Rectal smooth muscle tissue (tissue), 1 donor: ENCODE measurements around the gene SMURF2.
A peak's percentile ranks its signal among the peaks of the same experiment; 100 is the strongest.

ENCODE experiments used
- H3K27ac ChIP-seq: one replicate; pipeline ENCODE4 v1.7.0; 2013; ENCODE audit warnings: low read depth, low read length, inconsistent platforms
- H3K27me3 ChIP-seq: one replicate; pipeline ENCODE4 v1.7.0; 2013; ENCODE audit warnings: low read length; ENCODE audit not compliant: control insufficient read depth, insufficient read depth
- H3K36me3 ChIP-seq: one replicate; pipeline ENCODE4 v1.7.0; 2013; ENCODE audit warnings: low read length; ENCODE audit not compliant: control insufficient read depth, insufficient read depth
- H3K4me1 ChIP-seq: one replicate; pipeline ENCODE4 v1.7.0; 2013; ENCODE audit warnings: low read length; ENCODE audit not compliant: control insufficient read depth, insufficient read depth
- H3K4me3 ChIP-seq: one replicate; pipeline ENCODE4 v1.7.0; 2013; ENCODE audit warnings: low read length
- H3K9ac ChIP-seq: one replicate; pipeline ENCODE4 v1.7.0; 2013; ENCODE audit warnings: low read length

Gene SMURF2

DNA sequence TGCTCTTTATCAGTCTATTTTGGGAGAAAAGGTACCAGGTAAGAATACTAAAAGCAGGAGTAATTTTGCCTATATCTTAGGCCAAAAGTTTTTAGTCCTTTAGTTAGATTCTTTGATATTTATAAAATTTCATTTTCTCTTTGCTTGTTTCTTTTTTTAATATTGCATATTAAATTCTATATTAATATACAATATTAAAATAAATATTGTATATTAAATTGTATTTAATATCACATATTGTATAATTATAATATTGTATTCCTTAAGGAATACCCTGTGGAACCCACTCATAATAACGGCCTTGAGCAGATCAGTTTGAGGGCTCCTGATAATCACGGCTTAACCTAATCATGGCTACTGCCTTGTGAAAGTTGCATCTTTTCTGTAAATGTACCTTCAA lies 153.4 kb downstream of the SMURF2 start:
- H3K9ac ChIP-seq, result no peak overlapping the region
- H3K27ac ChIP-seq, result no peak overlapping the region
- peaks cover 26% of the 10 kb centered on the region for H3K4me1 ChIP-seq
- H3K36me3 ChIP-seq, result peaks cover 14% of the 10 kb centered on the region
- H3K4me3 ChIP-seq, result no peak overlapping the region
- H3K27me3 ChIP-seq, result no peaks in the 10 kb centered on the region

DNA sequence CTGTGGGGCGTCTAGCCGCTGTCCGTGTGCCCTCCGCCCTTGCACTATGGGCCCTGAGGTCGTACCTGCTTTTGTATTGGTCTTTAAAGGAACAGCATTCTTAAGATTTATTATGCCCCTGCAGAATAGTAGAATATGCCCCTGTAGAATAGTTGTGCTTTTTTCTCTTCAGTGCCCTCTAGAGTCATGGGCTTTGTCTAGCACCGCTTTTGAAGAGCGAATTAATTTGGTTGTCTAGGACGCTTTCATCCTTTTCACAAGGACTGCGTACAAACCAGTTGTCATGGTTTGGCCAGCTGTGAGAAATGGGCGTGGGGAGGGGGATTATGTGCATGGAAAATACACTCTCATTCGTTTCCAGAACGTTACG lies 154.7 kb downstream of the SMURF2 start:
- Histone ChIP-seq H3K27me3 (no peaks in the 10 kb centered on the region), H3K27ac (peak overlapping the region; percentile 99), H3K4me1 (peaks cover 39% of the 10 kb centered on the region), H3K9ac (peak overlapping the region; percentile 91), H3K36me3 (peaks cover 27% of the 10 kb centered on the region), H3K4me3 (peak overlapping the region; percentile 92)

DNA sequence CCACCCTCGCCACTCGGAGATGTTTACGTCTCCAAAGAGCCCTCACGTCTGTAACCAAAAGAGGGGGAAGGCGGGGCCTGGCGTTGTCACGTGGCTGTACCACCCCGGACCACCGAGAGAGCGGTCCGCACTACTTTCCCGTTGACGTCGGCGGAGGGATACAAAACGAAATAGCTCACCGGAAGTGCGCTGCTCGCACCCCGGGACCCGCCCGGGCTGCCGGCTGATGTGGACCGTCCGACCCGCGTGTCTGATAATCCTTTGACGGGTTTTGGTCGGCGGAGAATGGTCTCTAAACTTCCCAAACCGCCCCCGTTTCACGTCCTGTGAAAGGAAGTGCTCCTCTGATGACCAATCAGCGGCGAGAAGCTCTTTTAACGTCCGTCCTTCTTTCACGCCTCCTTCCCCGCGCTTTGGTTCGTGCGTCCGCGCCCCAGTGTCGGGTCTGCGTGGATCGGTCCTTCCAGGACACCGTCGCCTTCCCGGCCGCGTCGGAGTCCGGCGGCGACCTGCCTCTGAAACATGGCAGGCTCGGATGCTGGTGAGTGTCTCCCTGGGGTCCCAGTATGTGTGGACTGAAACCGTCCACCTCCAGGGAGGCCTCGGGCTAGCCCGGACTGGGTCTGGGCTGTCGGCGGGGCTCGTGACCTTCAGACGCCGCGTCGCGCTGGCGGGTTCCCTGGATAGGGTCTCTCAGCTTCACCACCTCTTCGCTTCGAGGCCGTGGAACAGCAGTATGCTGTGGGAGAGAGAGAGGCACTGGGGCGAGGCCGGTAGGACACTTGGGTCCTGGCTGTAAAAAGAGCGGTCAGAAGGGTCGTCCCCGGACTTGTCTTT lies 155.3 kb downstream of the SMURF2 start, which contains the start of gene CEP95:
TSS of gene CEP95 (plus strand) at position 402 of the 837 bp plus-strand sequence. CDS start at position 523, 121 bp downstream.
- H3K4me1 ChIP-seq, result peaks cover 42% of the 10 kb centered on the region
- peak within 1 kb of the TSS; percentile 92 for H3K4me3 ChIP-seq
- peaks cover 29% of the 10 kb centered on the region for H3K36me3 ChIP-seq
- peak within 1 kb of the TSS; percentile 99 for H3K27ac ChIP-seq
- no peaks in the 10 kb centered on the region for H3K27me3 ChIP-seq
- H3K9ac ChIP-seq, result peak within 1 kb of the TSS; percentile 97

DNA sequence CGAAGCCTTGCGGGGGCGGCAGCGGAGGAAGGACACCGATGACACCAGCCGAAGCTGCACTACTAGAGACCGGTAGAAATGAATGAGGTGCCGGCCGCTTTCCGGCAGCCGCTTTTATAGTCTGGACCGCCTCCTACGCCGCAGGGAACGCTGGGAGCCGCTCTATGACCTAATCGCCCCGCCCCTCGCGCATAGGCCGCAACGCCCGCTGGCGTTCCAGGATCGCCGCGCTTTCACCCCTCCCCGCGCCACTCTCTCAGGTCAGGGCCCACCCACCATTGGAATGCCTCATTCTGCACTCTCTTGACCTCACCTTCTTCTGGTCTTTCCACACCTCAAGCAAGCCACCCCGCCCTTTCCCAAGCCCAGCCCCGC lies 155.9 kb downstream of the SMURF2 start, which contains the start of gene DDX5:
TSS of gene DDX5 (minus strand) at position 89 of the 375 bp plus-strand sequence. CDS start 170 bp downstream, outside the sequence.
- Histone ChIP-seq H3K4me1 (peaks cover 42% of the 10 kb centered on the region), H3K9ac (peak within 1 kb of the TSS; percentile 97), H3K27ac (peak within 1 kb of the TSS; percentile 99), H3K4me3 (peak within 1 kb of the TSS; percentile 92), H3K36me3 (peaks cover 34% of the 10 kb centered on the region), H3K27me3 (no peaks in the 10 kb centered on the region)

DNA sequence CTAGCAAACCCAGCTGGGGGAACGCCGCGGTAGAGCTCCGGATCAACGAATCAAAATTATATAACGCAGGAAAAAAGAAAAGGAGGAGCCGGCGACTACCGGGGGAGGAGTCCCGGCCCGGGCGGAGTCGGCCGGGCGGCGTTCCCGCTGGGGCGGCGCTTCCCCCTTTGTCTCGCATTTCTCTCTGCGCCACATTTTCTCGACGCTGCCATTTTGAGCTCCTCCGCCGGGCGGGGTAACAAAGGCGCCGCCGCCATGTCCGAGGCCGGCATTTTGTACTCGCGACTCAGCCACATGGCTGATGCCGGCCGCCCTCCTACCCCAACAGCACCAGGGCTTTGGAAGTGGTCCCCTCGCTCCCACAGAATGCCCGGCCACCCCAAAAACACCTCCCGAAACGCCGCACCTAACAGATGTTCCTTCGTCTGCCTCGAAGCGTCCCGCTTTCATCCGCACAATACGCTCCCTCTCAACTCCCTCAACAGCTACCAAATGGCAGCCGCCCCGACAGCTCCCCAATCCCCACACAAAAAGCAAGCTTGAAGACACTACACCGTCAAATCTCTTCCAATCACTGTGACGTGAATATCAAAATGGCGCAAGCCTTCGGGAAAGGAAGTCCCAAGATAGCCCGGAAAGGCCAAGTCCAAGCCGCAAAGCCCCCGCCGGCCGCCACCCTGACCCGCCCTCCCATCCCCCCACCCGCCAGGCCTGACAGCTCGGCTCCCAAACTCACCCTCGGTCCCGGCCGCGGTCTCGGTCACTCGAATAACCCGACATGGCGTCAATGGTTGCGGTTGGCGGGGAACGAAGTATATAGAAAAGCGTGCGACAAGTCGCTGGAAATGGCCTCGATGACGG lies 156.5 kb downstream of the SMURF2 start:
- Histone ChIP-seq H3K4me3 (peak overlapping the region; percentile 92), H3K27ac (peak overlapping the region; percentile 99), H3K9ac (peak overlapping the region; percentile 97), H3K36me3 (peaks cover 40% of the 10 kb centered on the region), H3K4me1 (peaks cover 42% of the 10 kb centered on the region), H3K27me3 (no peaks in the 10 kb centered on the region)

DNA sequence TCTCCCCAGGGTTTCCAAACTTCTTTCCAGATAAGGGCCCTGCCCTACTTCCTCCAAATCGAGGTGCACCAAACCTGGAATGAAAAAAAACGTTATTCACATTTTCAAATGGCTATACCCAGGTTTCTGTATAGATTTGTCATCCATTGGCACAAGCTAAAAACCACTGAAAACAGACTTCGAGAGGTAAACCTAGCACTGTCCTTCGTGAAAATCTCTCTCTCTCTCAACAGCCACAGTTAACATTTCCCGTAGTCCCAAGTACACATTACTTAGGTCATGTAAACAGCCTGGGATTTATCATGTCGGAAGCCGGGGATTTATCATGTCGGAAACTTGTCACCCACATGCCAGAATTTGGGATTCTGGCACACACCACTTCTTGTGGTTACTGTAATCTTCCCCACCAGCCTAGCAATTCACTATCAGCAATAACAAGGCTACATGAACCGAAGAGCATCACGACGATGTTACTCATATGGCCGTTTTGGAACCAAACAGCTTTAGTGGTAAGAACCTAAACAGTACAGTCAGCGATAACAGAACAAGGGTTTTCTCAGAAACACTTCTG lies 157.3 kb downstream of the SMURF2 start:
- peak overlapping the region; percentile 83 for H3K9ac ChIP-seq
- H3K4me1 ChIP-seq, result peaks cover 42% of the 10 kb centered on the region
- H3K27me3 ChIP-seq, result no peaks in the 10 kb centered on the region
- H3K36me3 ChIP-seq, result peaks cover 47% of the 10 kb centered on the region
- peak overlapping the region; percentile 92 for H3K4me3 ChIP-seq
- H3K27ac ChIP-seq, result peak overlapping the region; percentile 99

DNA sequence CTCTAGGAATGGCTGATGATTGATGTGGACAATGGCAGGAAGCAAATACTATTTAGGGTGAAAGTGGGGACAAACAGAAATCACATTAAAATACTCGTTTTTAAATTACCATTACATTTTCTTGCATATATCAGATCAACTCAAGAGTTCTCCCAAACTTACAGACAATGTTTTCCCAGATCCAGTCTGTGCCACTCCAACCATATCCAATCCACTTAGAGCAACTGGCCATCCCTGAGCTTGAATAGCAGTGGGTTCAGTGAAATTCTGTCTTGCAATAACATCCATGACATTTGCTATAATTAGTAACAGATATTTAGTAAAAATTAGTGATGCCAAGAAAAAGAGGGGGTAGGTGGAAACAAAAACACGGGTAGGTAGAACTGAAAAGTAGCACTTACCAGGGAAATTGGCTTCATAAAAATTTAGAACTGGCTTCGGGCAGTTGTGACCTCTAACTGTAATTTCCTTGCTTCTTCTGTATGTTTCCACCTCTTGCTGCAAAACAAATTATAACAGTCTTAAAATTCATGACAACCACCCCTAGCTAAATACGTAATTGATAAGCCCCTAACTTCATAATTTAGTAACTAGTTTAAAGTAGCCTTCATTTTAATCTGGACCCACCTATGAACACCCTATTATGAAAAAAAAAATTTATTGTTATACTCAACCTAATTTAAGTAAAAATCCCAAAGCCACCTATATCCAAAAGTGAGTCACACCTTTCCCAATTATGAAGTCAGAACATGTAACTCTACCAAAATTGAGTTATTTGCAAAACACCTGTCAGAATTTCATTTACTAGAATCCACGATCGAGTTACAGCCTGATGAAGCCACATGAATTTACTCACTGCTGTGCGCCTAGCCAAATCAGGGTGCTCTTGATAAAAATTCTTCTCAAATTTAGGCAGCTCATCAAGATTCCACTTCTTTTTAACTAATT lies 158.0 kb downstream of the SMURF2 start:
- Histone ChIP-seq H3K36me3 (peaks cover 47% of the 10 kb centered on the region), H3K9ac (peak overlapping the region; percentile 83), H3K27me3 (no peaks in the 10 kb centered on the region), H3K4me1 (peaks cover 40% of the 10 kb centered on the region), H3K27ac (peak overlapping the region; percentile 99), H3K4me3 (peak overlapping the region; percentile 92)

DNA sequence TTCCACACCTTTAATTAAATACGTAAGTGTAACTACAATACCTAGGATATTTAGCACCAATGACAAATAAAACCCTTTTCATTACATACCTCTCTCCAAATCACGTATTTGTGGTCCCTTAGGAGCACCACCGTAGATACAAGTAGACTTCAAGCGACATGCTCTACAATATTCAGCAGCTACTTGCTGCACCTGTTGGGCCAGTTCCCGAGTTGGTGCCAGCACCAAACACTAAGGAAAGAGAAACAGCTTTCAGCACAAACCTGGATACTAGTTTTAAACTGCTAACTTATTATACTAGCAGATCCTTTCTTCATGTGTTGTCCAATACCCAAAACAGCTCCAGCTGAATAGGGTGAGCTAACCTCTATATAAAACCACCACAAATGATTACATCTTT lies 158.8 kb downstream of the SMURF2 start:
- Histone ChIP-seq H3K9ac (no peak overlapping the region), H3K4me1 (peaks cover 34% of the 10 kb centered on the region), H3K27ac (no peak overlapping the region), H3K4me3 (peak overlapping the region; percentile 24), H3K27me3 (no peaks in the 10 kb centered on the region), H3K36me3 (peaks cover 47% of the 10 kb centered on the region)

DNA sequence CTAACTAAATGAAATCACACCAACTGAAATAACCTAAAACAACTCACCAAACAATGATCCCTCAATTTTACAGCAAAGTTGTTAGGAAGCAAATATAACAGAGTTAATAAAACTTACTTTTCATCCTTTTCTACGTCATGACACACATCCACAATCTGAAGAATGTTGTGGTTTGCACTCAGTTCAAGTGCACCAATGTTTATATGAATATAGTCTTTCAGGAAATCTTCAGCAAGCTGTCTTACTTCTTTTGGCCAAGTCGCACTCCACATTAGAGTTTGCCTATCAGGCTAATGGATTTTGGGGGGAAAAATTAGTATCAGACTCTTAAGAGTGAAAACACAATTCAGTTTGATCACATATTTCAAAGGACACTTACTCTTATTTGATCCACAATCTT lies 159.3 kb downstream of the SMURF2 start:
- H3K36me3 ChIP-seq, result peaks cover 47% of the 10 kb centered on the region
- H3K27ac ChIP-seq, result no peak overlapping the region
- no peak overlapping the region for H3K9ac ChIP-seq
- no peaks in the 10 kb centered on the region for H3K27me3 ChIP-seq
- H3K4me1 ChIP-seq, result peaks cover 29% of the 10 kb centered on the region
- no peak overlapping the region for H3K4me3 ChIP-seq

DNA sequence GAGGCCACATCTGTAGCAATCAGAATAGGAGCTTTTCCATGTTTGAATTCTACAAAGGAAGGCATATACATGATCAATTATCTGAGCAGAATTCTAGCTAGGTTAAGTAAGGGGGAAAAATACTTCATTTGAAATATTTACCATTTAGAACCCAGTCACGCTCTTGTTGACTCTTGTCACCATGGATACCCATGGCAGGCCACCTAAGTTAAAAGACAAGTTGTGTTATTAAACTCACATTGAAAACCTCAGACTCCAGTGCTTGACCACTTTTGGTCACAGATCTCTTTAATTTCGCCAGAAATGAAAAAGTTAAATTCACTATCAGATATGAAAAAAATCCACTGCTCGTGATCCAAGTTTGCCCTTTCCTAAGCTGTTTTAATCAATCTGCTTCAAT lies 160.1 kb downstream of the SMURF2 start:
- H3K4me3 ChIP-seq, result no peak overlapping the region
- H3K27me3 ChIP-seq, result no peaks in the 10 kb centered on the region
- peaks cover 29% of the 10 kb centered on the region for H3K4me1 ChIP-seq
- H3K27ac ChIP-seq, result no peak overlapping the region
- peaks cover 47% of the 10 kb centered on the region for H3K36me3 ChIP-seq
- H3K9ac ChIP-seq, result no peak overlapping the region

DNA sequence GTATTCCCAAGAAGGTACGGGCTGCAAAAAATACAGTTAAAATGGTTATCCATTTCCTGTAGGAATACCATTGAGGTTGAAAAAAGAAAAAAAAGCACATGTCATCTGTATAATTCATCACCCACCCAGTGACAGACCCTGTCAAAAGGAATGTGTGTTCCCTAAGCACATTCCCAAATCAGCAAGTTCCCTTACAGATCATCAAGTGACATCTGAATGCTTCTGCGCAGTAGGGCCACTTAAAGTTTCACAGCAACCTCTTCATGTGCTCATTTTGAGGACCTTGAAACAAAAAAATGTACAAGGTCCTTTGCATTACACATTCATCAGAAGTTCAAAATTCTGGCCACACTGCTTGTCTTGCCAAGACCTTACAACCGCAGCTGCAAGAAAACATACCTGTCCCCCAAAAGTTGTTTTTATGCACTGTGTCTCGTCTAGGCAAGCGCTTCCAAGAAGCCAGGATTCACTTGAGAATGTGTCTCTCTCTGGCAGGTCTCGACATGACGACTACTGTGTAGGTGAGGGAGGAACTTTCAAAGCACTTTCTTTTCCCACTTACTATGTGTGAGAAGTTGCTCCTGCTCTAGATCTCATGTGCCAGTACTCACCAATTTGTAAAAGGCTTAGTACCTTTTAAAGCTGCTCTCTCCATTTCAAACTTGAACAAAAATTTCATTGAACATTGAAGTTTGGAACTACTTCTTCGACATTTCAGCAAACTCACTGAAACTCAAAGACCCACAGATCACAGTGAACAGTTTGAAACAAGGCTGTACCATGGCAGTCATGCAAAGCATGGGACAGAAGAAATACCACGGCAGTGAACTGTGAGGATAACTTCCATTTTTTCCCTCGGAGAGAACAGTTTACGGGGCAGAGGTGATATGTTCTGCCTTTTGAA lies 161.0 kb downstream of the SMURF2 start:
- H3K27me3 ChIP-seq, result no peaks in the 10 kb centered on the region
- H3K27ac ChIP-seq, result no peak overlapping the region
- H3K4me1 ChIP-seq, result peaks cover 31% of the 10 kb centered on the region
- H3K36me3 ChIP-seq, result peaks cover 47% of the 10 kb centered on the region
- no peak overlapping the region for H3K4me3 ChIP-seq
- no peak overlapping the region for H3K9ac ChIP-seq
